Measurements from ENCODE around the gene TAF4.
"Not testable (repeated sequence)": the region's sequence is repeated elsewhere in the genome, so short reads cannot be mapped to it uniquely, and the experiment has no call there.

The TAF4 gene

GRCh38 chr20:61990484-61990883 lies 75.2 kb downstream of the TAF4 start:
- TF ChIP-seq CTCF (IDR thresholded peaks at IDR 0.05; ENCODE audit: control extremely low read depth, extremely low read depth, low read depth, missing control alignments) = no peak
- POLR2A ChIA-PET = no interaction called here
- CTCF ChIA-PET = no interaction called here
- DNase-seq (ENCODE audit: extremely low spot score) = no peak

GRCh38 chr20:61989741-61990140 lies 75.9 kb downstream of the TAF4 start:
- no peak for TF ChIP-seq CTCF (IDR thresholded peaks at IDR 0.05; ENCODE audit: control extremely low read depth, extremely low read depth, low read depth, missing control alignments)
- DNase-seq (ENCODE audit: extremely low spot score) = no peak
- ChIA-PET CTCF (no interaction called here), POLR2A (no interaction called here)

- TF ChIP-seq CTCF (IDR thresholded peaks at IDR 0.05; ENCODE audit: control extremely low read depth, extremely low read depth, low read depth, missing control alignments) = no peak
- ChIA-PET CTCF (no interaction called here), POLR2A (no interaction called here)
- no peak for DNase-seq (ENCODE audit: extremely low spot score)
Observed at GRCh38 chr20:61988665-61989064, 77.0 kb downstream of the TAF4 start.

GRCh38 chr20:61986762-61987321 lies 78.8 kb downstream of the TAF4 start:
- TF ChIP-seq CTCF (IDR thresholded peaks at IDR 0.05; ENCODE audit: control extremely low read depth, extremely low read depth, low read depth, missing control alignments) = no peak
- POLR2A ChIA-PET = no interaction called here
- CTCF ChIA-PET = no interaction called here
- DNase-seq (ENCODE audit: extremely low spot score) = no peak

- CTCF ChIA-PET = no interaction called here
Observed at GRCh38 chr20:61985096-61985495, 80.6 kb downstream of the TAF4 start.

GRCh38 chr20:61984431-61984830 lies 81.2 kb downstream of the TAF4 start:
- CTCF ChIA-PET = interaction anchor here (1.0 kb wide), 1 partner anchor 10 kb away, joined by 3 read pairs; no protein-coding TSS in a partner anchor
- DNase-seq (ENCODE audit: extremely low spot score); POLR2A ChIA-PET: not testable (repeated sequence)

More at GRCh38 chr20:61985096-61985495, 80.6 kb downstream of the TAF4 start:
- no peak for TF ChIP-seq CTCF (IDR thresholded peaks at IDR 0.05; ENCODE audit: control extremely low read depth, extremely low read depth, low read depth, missing control alignments)
- POLR2A ChIA-PET = no interaction called here
- DNase-seq (ENCODE audit: extremely low spot score) = no peak

GRCh38 chr20:61983965-61984364 lies 81.7 kb downstream of the TAF4 start:
- no peak for DNase-seq (ENCODE audit: extremely low spot score)
- CTCF ChIA-PET = interaction anchor here (1.0 kb wide), 1 partner anchor 10 kb away, joined by 3 read pairs; no protein-coding TSS in a partner anchor
- POLR2A ChIA-PET = no interaction called here
- TF ChIP-seq CTCF (IDR thresholded peaks at IDR 0.05; ENCODE audit: control extremely low read depth, extremely low read depth, low read depth, missing control alignments) = no peak
